Spleen (tissue), 11 donors: ENCODE results near the gene NFATC1. TPM values are rescaled to one million over a fixed set of nuclear protein-coding genes. Genes with fewer than 3 reads are reported as not detected.
A peak's percentile ranks its signal among the peaks of the same experiment; 100 is the strongest.

Experiments used
- DNase-seq: peaks from one replicate; pipeline ENCODE4 v3.0.0-alpha.2; 2020
- H3K27ac ChIP-seq, 8 donors: fragments of 200-600 bp; sonication (generic) in 7 of 8; 1 replicate in 4 of 8; 2 replicates in 4 of 8; pipeline versions ENCODE4 v1.5.0 to v1.8.0; 2016 to 2021; ENCODE audit warnings: inconsistent platforms in 4 of 8, mild to moderate bottlenecking in 4 of 8, moderate library complexity in 1 of 8
- H3K27me3 ChIP-seq, 7 donors: fragments of 200-600 bp; sonication (generic) in 6 of 7; replicated peaks in 1 of 7; 1 replicate in 4 of 7; 2 replicates in 3 of 7; pipeline versions ENCODE4 v1.5.0 to v1.8.0; 2016 to 2021; ENCODE audit warnings: inconsistent platforms in 3 of 7, mild to moderate bottlenecking in 1 of 7
- H3K36me3 ChIP-seq, 6 donors: fragments of 200-600 bp; sonication (generic) in 5 of 6; 1 replicate in 4 of 6; 2 replicates in 2 of 6; pipeline versions ENCODE4 v1.5.0 to v1.8.0; 2016 to 2021; ENCODE audit warnings: inconsistent platforms in 2 of 6
- H3K4me1 ChIP-seq, 6 donors: fragments of 200-600 bp; sonication (generic) in 5 of 6; 1 replicate in 3 of 6; 2 replicates in 3 of 6; pipeline versions ENCODE4 v1.5.0 to v1.8.0; 2016 to 2021; ENCODE audit warnings: inconsistent platforms in 3 of 6
- H3K4me3 ChIP-seq, 8 donors: fragments of 200-600 bp; sonication (generic) in 7 of 8; 1 replicate in 4 of 8; 2 replicates in 4 of 8; pipeline versions ENCODE4 v1.5.0 to v1.8.0; 2016 to 2021; ENCODE audit warnings: inconsistent platforms in 4 of 8, mild to moderate bottlenecking in 4 of 8, moderate library complexity in 2 of 8
- H3K9me3 ChIP-seq, 8 donors: fragments of 200-600 bp; sonication (generic) in 7 of 8; 1 replicate in 4 of 8; 2 replicates in 4 of 8; pipeline versions ENCODE4 v1.5.0 to v1.8.0; 2016 to 2021; ENCODE audit warnings: inconsistent platforms in 4 of 8
- CTCF ChIP-seq, 11 experiments: fragments of 200-600 bp in 7 of 11; fragments of 450-650 bp in 4 of 11; sonication (generic) in 4 of 11; IDR thresholded peaks in 8 of 11; conservative IDR thresholded peaks in 3 of 11; 1 replicate in 7 of 11; 2 replicates in 4 of 11; pipeline versions ENCODE4 v1.4.0 to v1.8.0; 2016 to 2021; ENCODE audit warnings: antibody characterized with exemption in 11 of 11, inconsistent platforms in 4 of 11, mild to moderate bottlenecking in 1 of 11
- POLR2A ChIP-seq, 3 donors: fragments of 450-650 bp; IDR thresholded peaks; one replicate each; pipeline ENCODE4 v1.5.1; 2017; ENCODE audit warnings: antibody characterized with exemption in 3 of 3, mild to moderate bottlenecking in 1 of 3
- POLR2AphosphoS5 ChIP-seq, 3 donors: sonication (generic); formaldehyde crosslinking; IDR thresholded peaks; one replicate each; pipeline ENCODE4 v1.5.1; 2017; ENCODE audit warnings: antibody characterized with exemption in 3 of 3
- WGBS, 5 donors: extraction: QIAGEN DNeasy Blood & Tissue Kit in 3 of 5; methylation state at CpG; one replicate each; pipeline versions ENCODE4 v1.1.5 to v1.1.7; 2013 to 2018; 5-methylcytosine and 5-hydroxymethylcytosine counted together
- intact Hi-C: fragments of 100-400 bp; cut with DNase I; formaldehyde crosslinking; loops from one replicate; pipeline ENCODE4 v1.15.0; 2023; ENCODE audit warnings: low total_unique reads
- polyA plus RNA-seq, 3 donors: library from polyadenylated mRNA; stranded (reverse); fragments of 200-250 nt; gene quantifications; one replicate each; pipeline ENCODE4 v1.2.1, GENCODE V29; 2013
- total RNA-seq, 7 donors: library from RNA; depleted of rRNA in 3 of 7; stranded (reverse); fragments of >200 nt in 3 of 7; fragmentation: NEBNext Ultra II Directional in 4 of 7; extraction: Animal tissue kit (Norgen Biotek cat#: 25700) in 4 of 7; gene quantifications; one replicate each; pipeline versions ENCODE4 v1.1.0 to v1.2.1, GENCODE V29; 2016 to 2021
- donor health status: healthy with polysubstance abuse.
- donor health status: DM: no; HTN: no; CAD: no; lungs with moderate emphysema.
- donor health status: DM: no; HTN: no; CAD: no.
- donor health status: Bipolar disorder and iron deficiency.
- donor health status: healthy.
- donor health status: DM: no; HTN: no; CAD: no.
- donor health status: DM: yes; HTN: yes; CAD: no.

NFATC1 gene
- total and polyA plus RNA-seq, 10 donors = 20.7 to 64.9 (median 47.4) TPM

GRCh38 chr18:79452190-79452990, 56.7 kb downstream of the NFATC1 start:
- Histone ChIP-seq H3K27me3 (no peaks in the 10 kb centered on the region), H3K4me1 (peaks cover 0 to 27% (median 18%) of the 10 kb centered on the region in 6 donors), H3K36me3 (peaks cover 2 to 100% (median 90%) of the 10 kb centered on the region in 6 donors), H3K9me3 (no peaks in the 10 kb centered on the region), H3K27ac (no peak overlapping the region), H3K4me3 (no peak overlapping the region)
- intact Hi-C loops = no loop called here
- 93 to 97% (median 96%) methylated on average over 12 to 26 of the region's 26 CpGs for WGBS, 5 donors
- DNase-seq = no peak
- no peak for TF ChIP-seq POLR2A (IDR thresholded peaks at IDR 0.05)
- no peak for TF ChIP-seq CTCF (IDR thresholded peaks at IDR 0.05 in 8 of 11, conservative IDR thresholded peaks at IDR 0.05 in 3 of 11)
- TF ChIP-seq POLR2AphosphoS5 (IDR thresholded peaks at IDR 0.05) = no peak

- 79 to 96% (median 93%) methylated on average over 13 to 19 of the region's 19 CpGs for WGBS, 5 donors
- Histone ChIP-seq H3K4me1 (peaks cover 4 to 34% (median 25%) of the 10 kb centered on the region in 6 donors), H3K27me3 (no peaks in the 10 kb centered on the region), H3K36me3 (peaks cover 2 to 100% (median 88%) of the 10 kb centered on the region in 6 donors), H3K4me3 (no peak overlapping the region), H3K27ac (peak overlapping the region in 5 of 8 donors; percentile 13 to 62 (median 41)), H3K9me3 (no peaks in the 10 kb centered on the region)
- intact Hi-C loops = no loop called here
- no peak for TF ChIP-seq CTCF (IDR thresholded peaks at IDR 0.05 in 8 of 11, conservative IDR thresholded peaks at IDR 0.05 in 3 of 11)
- peak in 2 of 3 donors; percentile 12 to 40 for TF ChIP-seq POLR2AphosphoS5 (IDR thresholded peaks at IDR 0.05)
- DNase-seq = no peak
These were observed 57.4 kb downstream of the NFATC1 start for GRCh38 chr18:79452991-79453645.

- DNase-seq = no peak
- no peaks in the 10 kb centered on the region for H3K27me3 ChIP-seq
- peaks cover 2 to 100% (median 78%) of the 10 kb centered on the region in 6 donors for H3K36me3 ChIP-seq
- TF ChIP-seq POLR2AphosphoS5 (IDR thresholded peaks at IDR 0.05) (peak; percentile 45 to 61 (median 61)), CTCF (IDR thresholded peaks at IDR 0.05 in 8 of 11, conservative IDR thresholded peaks at IDR 0.05 in 3 of 11) (no peak)
- H3K27ac ChIP-seq = peak overlapping the region in 6 of 8 donors; percentile 13 to 62 (median 37)
- WGBS, 5 donors = 70 to 81% (median 78%) methylated on average over 24 to 32 of the region's 32 CpGs
- no peaks in the 10 kb centered on the region for H3K9me3 ChIP-seq
- peaks cover 5 to 43% (median 31%) of the 10 kb centered on the region in 6 donors for H3K4me1 ChIP-seq
- intact Hi-C loops = no loop called here
- no peak overlapping the region for H3K4me3 ChIP-seq
These were observed 58.3 kb downstream of the NFATC1 start for GRCh38 chr18:79453816-79454735.
